Loucy (cell line): Measurements from ENCODE around the gene TMEM121.

ENCODE experiments used
- H2AFZ ChIP-seq: fragments of 200-600 bp; sonication (generic); 2 replicates; pipeline ENCODE4 v1.6.0; 2016; ENCODE audit warnings: antibody characterized with exemption, mild to moderate bottlenecking, low read length, moderate library complexity
- H3F3A ChIP-seq: fragments of 200-600 bp; 2 replicates; pipeline ENCODE4 v1.6.0; 2016; ENCODE audit warnings: antibody characterized with exemption, low read depth, mild to moderate bottlenecking
- H3K27me3 ChIP-seq: fragments of 200-600 bp; sonication (generic); 2 replicates; pipeline ENCODE4 v1.6.1; 2014; ENCODE audit warnings: low read length, mild to moderate bottlenecking; ENCODE audit not compliant: insufficient read depth, poor library complexity, severe bottlenecking
- H3K36me3 ChIP-seq: fragments of 200-600 bp; sonication (generic); 2 replicates; pipeline ENCODE4 v1.6.1; 2016; ENCODE audit warnings: low read length; ENCODE audit not compliant: insufficient read depth
- H3K4me1 ChIP-seq: fragments of 200-600 bp; sonication (generic); 2 replicates; pipeline ENCODE4 v1.5.1; 2014; ENCODE audit warnings: low read length, mild to moderate bottlenecking; ENCODE audit not compliant: insufficient read depth, poor library complexity, severe bottlenecking
- H3K4me2 ChIP-seq: fragments of 200-600 bp; sonication (generic); 2 replicates; pipeline ENCODE4 v1.6.0; 2014; ENCODE audit warnings: antibody characterized with exemption, low read length, low read depth, mild to moderate bottlenecking; ENCODE audit not compliant: poor library complexity, severe bottlenecking
- H3K4me3 ChIP-seq: fragments of 200-600 bp; sonication (generic); 2 replicates; pipeline ENCODE4 v1.5.1; 2014; ENCODE audit warnings: low read length, mild to moderate bottlenecking, mixed read lengths; ENCODE audit not compliant: poor library complexity, severe bottlenecking
- H3K79me2 ChIP-seq: fragments of 200-600 bp; sonication (generic); 2 replicates; pipeline ENCODE4 v1.6.1; 2014; ENCODE audit warnings: low read length; ENCODE audit not compliant: insufficient read depth
- H3K9ac ChIP-seq: fragments of 200-600 bp; sonication (generic); 2 replicates; pipeline ENCODE4 v1.6.0; 2014; ENCODE audit warnings: mild to moderate bottlenecking, low read depth, low read length, moderate library complexity; ENCODE audit not compliant: poor library complexity, severe bottlenecking
- H3K9me2 ChIP-seq: fragments of 200-600 bp; sonication (generic); replicated peaks from 2 replicates; pipeline ENCODE4 v1.6.1; 2016; ENCODE audit warnings: low read depth, low read length, mixed read lengths
- H3K9me3 ChIP-seq: fragments of 200-600 bp; sonication (generic); 2 replicates; pipeline ENCODE4 v1.6.1; 2014; ENCODE audit warnings: mild to moderate bottlenecking, antibody characterized with exemption, low read length, low read depth; ENCODE audit not compliant: insufficient read depth
- H4K20me1 ChIP-seq: fragments of 200-600 bp; sonication (generic); 2 replicates; pipeline ENCODE4 v1.6.0; 2014; ENCODE audit warnings: antibody characterized with exemption, low read length, mild to moderate bottlenecking; ENCODE audit not compliant: insufficient read depth, poor library complexity, severe bottlenecking
- CTCF ChIP-seq: fragments of 200-600 bp; sonication (generic); conservative IDR thresholded peaks from 2 replicates; pipeline ENCODE4 v1.5.1; 2014; ENCODE audit warnings: mild to moderate bottlenecking, antibody characterized with exemption, low read length
- EZH2phosphoT487 ChIP-seq: fragments of 200-600 bp; IDR thresholded peaks from 2 replicates; pipeline ENCODE4 v1.6.1; 2018; ENCODE audit warnings: antibody characterized with exemption, mild to moderate bottlenecking, moderate library complexity, borderline replicate concordance

Gene TMEM121

GRCh38 chr14:105507247-105507646 is 19.1 kb upstream of the TMEM121 start:
- TF ChIP-seq EZH2phosphoT487 (no peak), CTCF (no peak)
- no peak overlapping the region for H3K9ac ChIP-seq

GRCh38 chr14:105508069-105508468 is 18.3 kb upstream of the TMEM121 start:
- TF ChIP-seq CTCF (no peak), EZH2phosphoT487 (no peak)
- no peak overlapping the region for H3K9ac ChIP-seq
- H3K79me2 ChIP-seq, result no peaks in the 10 kb centered on the region
- H3K4me1 ChIP-seq, result peaks cover 10% of the 10 kb centered on the region
- peak overlapping the region; percentile 32 for H3K4me2 ChIP-seq
- H3K9me3 ChIP-seq, result no peaks in the 10 kb centered on the region
- H3K36me3 ChIP-seq, result no peaks in the 10 kb centered on the region
- H4K20me1 ChIP-seq, result no peaks in the 10 kb centered on the region
- no peaks in the 10 kb centered on the region for H3K9me2 ChIP-seq
- H2AFZ ChIP-seq, result no peak overlapping the region
- no peaks in the 10 kb centered on the region for H3K27me3 ChIP-seq
- no peaks in the 10 kb centered on the region for H3F3A ChIP-seq
- no peak overlapping the region for H3K4me3 ChIP-seq

More at GRCh38 chr14:105507247-105507646, 19.1 kb upstream of the TMEM121 start:
- Histone ChIP-seq H3K4me3 (no peak overlapping the region), H3K4me1 (peaks cover 10% of the 10 kb centered on the region), H3K79me2 (no peaks in the 10 kb centered on the region), H3K9me3 (no peaks in the 10 kb centered on the region), H3K9me2 (no peaks in the 10 kb centered on the region), H4K20me1 (no peaks in the 10 kb centered on the region), H3K4me2 (peak overlapping the region; percentile 32), H3F3A (no peaks in the 10 kb centered on the region), H3K27me3 (no peaks in the 10 kb centered on the region), H2AFZ (no peak overlapping the region), H3K36me3 (no peaks in the 10 kb centered on the region)

- Histone ChIP-seq H3K27me3 (no peaks in the 10 kb centered on the region), H3K36me3 (no peaks in the 10 kb centered on the region), H4K20me1 (no peaks in the 10 kb centered on the region), H3K9me2 (no peaks in the 10 kb centered on the region), H3K4me1 (peaks cover 10% of the 10 kb centered on the region), H3K9me3 (no peaks in the 10 kb centered on the region), H3K4me3 (no peak overlapping the region), H3K79me2 (no peaks in the 10 kb centered on the region), H2AFZ (no peak overlapping the region), H3K4me2 (no peak overlapping the region), H3F3A (no peaks in the 10 kb centered on the region), H3K9ac (no peak overlapping the region)
- TF ChIP-seq EZH2phosphoT487, result no peak
- no peak for TF ChIP-seq CTCF
Observed at GRCh38 chr14:105508601-105509000, 17.8 kb upstream of the TMEM121 start.
